GOT3 (cell line): Measurements from ENCODE around the gene ASTN2.
"Not testable (repeated sequence)": the region's sequence is repeated elsewhere in the genome, so short reads cannot be mapped to it uniquely, and the experiment has no call there.

Experiments used
- DNase-seq: peaks from one replicate; lab custom pipeline; 2025; ENCODE audit warnings: mixed read lengths; lab: John Stamatoyannopoulos, UW

ASTN2 gene

GRCh38 chr9:117074784-117075520, 339.9 kb downstream of the ASTN2 start:
- no peak for DNase-seq

DNA sequence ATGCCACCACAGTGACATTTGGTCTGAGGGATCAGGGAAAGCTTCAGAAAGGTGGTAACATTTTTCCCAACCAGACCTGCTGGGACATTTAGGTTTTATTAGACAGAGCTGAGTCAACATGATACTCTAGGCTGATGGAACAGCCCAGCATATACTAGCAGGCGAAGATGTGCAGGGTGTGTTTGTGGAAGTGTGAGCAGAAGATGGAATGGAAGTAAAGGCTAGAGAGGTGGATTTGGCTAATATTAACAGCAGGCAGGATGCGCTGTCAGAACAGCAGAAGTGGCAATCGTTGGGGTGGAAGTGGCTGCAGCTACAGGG, 340.6 kb downstream of the ASTN2 start:
- no peak for DNase-seq

DNA sequence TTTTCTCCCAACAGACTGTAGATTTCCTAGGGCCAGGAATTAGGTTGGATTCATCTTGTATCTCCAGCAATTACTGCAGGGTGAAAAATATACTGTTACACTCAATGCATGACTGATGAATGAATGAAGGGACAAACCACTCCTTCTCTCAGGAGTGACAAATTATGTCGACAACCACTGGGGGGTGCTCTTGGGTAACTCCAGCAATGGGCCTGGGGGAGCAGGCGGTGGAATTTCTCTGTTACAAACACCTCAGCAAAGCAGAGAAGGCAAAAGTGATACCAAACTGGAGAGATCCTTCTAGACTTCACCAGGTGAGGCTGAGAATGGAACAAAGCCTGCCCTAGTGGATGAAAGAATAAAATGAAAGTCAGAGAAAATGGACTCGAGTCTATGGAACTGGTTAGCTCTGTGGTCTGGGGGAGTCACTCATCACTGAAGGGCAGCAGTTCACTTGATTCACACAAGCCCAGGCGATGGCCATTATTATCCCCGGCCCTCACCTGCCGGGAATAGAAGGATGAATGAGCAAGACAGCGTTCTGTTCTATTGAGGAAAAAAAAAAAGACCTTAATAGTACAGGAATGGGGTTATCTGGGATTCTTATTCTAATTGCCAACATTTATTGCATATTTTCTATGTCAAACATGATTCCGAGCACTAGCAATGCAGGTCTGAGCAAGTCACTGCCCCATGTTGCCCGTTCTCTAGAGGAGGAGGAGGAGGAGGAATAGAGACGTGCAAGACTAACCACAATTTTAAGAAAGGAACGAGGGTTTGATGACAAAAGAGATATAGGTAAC, 341.1 kb downstream of the ASTN2 start:
- DNase-seq: no peak

DNA sequence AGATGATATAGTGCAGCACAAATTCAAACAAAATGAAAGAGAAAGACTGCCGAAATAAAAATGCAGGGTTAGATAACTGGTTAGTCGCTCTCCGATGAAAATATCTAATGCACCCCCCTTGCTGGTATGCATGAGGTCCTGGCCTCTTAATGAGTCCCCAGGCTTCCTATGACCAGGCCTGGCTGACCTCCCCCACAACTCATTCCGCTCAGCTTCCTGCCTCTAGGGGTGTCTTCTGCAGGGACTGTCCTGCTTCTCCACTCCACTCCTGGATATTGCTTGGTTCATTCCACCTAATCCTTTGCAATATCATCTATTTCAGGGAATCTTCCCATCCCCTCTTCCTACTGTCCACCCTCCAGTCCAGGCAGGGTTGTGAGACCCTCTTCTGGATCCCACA, 341.8 kb downstream of the ASTN2 start:
- DNase-seq: no peak

GRCh38 chr9:117072216-117072615, 342.6 kb downstream of the ASTN2 start:
- no peak for DNase-seq

DNA sequence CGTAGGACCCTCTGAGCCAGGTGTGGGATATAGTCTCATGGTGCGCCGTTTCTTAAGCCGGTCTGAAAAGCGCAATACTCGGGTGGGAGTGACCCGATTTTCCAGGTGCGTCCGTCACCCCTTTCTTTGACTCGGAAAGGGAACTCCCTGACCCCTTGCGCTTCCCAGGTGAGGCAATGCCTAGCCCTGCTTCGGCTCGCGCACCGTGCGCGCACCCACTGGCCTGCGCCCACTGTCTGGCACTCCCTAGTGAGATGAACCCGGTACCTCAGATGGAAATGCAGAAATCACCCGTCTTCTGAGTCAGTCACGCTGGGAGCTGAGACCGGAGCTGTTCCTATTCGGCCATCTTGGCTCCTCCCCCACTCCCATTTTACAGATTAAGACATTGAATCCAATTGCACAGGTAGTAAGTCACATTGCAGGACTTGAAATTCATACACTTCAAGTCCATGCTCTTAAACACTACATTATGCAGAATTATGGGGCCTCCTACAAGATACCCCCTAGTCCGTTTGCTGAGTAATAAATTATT, 343.1 kb downstream of the ASTN2 start:
- not testable (repeated sequence) for DNase-seq

DNA sequence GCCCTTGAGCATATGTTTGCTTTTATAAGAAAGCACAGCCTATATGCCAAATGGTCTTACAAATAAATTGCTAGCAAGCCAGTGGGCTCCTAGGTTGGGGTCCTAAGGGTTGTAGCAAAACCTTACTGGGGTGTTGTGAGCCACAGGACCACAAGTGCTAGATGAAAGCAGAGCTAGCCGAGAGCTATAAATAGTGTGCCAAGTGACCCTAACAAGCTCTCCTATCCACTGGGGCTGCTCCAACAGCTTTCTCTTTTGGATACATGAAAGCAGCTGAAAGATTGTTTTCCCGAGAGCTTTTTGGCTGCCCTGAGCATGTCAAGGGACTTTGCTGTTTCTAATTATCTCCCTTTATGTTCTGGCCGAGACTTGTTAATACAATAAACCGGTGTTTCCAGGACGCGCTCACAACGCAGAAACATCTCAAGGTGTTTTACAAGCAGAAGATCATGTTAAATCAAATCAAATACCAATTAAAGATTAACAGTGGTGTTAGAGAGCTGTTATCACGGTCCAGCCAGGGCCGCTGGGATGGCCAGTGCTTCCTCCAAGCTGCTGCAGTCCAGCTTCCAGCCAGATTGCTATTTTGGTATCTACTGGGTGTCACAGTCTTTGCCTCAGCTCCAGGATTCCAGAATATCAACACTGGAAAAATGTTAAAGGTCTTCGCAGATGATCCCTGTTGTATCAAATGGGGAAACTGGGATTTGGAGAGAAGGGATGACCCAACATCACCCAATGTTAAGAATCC, 351.0 kb downstream of the ASTN2 start:
- DNase-seq: no peak

GRCh38 chr9:117060963-117061362, 353.9 kb downstream of the ASTN2 start:
- DNase-seq: no peak

DNA sequence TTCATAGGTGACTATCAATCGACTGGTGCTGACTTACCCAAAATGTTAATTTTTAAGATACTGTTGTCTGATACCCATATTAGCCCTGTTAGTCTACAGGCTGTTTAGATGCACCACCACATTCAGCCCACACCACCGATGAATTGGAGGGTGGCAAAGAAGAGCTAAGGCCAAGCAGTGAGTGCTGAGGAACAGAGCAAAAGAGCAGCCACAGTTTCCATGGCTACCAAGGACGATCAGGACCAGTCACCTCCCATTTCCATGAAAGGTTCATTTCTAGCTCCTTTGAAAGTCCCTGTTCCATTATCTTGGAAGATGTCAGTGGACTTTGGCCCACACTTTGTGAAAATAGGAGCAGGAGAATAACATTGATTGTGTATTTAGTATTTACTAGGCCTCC, 364.9 kb downstream of the ASTN2 start:
- no peak for DNase-seq

GRCh38 chr9:117046666-117047327, 368.1 kb downstream of the ASTN2 start:
- DNase-seq: no peak

DNA sequence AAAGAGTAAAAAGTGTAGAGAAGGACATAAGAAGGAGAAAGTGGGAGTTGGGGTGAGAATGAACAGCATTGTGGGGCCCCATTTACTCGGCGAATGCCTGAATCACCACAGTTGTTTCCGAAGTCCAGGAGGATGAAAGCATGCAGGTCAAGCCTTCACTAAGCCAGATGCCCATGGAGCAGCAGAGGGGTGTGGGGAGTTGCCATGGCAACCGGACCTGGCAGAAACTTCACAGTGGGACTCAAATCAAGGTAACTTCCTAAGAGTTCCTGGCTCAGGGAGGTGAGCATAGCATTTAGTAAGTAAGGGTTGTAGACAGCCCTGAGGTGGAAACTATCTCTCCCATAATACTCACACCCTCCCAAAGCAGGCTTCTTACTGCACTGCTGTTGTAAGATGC, 370.6 kb downstream of the ASTN2 start:
- no peak for DNase-seq

- DNase-seq: no peak
Observed at GRCh38 chr9:117043159-117043558, 371.7 kb downstream of the ASTN2 start.

DNA sequence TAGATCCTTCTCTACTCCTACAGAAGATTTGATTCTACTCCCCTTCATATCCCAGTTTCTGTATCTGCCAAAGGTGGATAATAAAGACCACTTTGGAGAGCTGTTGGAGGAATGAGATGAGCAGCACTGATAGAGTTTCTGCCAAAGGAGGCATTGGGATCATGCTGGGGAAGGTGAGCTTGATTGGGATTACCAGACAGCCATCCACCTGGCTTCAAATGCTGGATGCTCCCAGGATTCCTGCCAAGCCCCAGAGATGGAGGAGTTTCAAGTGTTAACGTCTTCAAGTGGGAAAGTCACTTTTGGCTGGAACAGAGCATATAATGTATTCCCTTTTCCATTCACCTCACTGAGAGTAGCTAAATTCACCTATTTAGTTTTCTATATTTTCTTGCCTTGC, 379.3 kb downstream of the ASTN2 start:
- DNase-seq: no peak

GRCh38 chr9:117034866-117035265, 380.0 kb downstream of the ASTN2 start:
- DNase-seq: no peak

DNA sequence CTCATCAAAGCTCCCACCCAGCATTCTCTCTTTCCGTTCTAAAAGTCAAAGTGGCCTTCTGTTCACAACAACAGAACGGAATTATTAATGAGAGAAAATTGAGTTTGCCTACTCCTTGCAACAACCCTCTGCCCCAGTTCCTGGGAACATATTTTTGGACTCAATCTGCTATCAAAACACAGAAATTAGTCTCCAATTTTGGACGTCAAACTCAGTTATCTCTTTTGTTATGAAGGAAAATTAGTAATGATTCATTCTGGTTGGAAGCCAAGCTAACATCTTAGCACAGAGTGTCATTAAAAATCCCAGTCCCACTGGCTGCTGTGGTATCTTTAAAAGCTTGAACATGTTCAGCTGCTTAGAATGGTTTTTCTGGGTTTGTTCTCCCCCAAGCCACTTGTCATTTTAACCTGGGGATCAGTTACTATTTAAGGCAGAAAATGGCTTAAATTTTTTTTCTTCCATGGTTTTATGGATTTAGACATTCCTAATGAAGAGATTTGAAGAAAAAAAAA, 384.5 kb downstream of the ASTN2 start:
- no peak for DNase-seq

GRCh38 chr9:117029341-117029740, 385.5 kb downstream of the ASTN2 start:
- no peak for DNase-seq

DNA sequence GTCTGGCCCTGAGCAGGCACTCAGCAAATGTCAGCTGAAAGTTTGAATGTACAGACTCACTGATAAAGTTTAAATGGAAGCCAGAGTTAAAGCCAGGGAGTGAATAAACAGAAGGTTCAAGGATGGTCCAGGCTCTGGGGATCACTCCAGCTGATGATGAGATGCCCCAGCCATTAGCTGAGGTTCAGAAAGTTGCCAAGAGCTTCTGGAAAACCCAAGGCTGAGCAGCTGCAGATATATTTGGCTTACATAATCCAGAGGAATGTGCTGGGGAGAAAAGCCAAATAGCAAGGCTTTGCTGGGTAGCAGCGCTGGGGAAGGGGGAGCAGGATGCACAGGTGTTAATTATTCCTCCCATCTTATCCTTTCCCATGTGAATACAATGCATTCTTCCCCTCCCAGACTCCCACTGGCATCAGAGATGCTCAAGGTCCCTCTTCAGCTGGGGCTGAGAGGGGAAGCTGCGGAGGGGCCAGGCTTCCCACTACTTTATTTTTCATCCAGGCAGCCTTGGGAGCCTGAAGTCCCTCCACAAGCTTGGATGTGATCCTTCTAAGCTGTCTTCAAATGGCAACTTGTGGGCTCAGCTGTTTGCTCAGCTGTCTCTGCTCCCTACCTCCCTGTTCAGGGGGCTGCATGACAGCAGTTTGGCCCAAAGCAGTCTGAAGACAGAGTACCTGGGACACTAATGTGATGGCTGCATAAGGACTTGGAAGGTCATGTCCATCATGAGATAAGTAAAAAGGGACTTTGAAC, 386.6 kb downstream of the ASTN2 start:
- no peak for DNase-seq

- no peak for DNase-seq
Observed at GRCh38 chr9:117021906-117022305, 393.0 kb downstream of the ASTN2 start.

GRCh38 chr9:117018966-117019617, 395.8 kb downstream of the ASTN2 start:
- DNase-seq: no peak

DNA sequence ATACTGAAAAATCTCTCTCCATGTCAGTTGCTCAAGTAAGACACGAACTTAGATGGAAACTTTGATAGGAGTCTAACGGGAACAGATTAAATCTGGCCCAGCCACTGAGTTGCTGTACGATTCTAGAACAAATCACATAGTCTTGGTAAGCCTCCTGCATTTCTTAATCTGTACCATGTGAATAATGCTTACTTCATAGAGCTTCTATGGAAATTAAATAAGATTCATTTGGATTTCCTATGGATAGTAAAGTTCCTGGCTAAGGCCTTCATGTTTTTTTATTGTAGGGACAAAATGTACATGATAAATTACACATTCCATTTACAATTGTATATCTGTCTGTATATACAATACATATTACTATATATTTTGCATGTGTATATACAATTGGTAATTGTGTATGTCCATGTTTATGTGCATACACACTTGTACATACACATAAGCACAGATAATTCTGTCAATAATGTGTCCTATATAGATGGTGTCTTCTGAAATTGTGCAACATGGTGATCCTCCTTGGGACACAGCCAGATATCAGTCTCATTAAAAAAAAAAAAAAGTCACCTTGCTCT, 397.4 kb downstream of the ASTN2 start:
- no peak for DNase-seq
